ENCODE measurements around the gene DPEP2.

DNA sequence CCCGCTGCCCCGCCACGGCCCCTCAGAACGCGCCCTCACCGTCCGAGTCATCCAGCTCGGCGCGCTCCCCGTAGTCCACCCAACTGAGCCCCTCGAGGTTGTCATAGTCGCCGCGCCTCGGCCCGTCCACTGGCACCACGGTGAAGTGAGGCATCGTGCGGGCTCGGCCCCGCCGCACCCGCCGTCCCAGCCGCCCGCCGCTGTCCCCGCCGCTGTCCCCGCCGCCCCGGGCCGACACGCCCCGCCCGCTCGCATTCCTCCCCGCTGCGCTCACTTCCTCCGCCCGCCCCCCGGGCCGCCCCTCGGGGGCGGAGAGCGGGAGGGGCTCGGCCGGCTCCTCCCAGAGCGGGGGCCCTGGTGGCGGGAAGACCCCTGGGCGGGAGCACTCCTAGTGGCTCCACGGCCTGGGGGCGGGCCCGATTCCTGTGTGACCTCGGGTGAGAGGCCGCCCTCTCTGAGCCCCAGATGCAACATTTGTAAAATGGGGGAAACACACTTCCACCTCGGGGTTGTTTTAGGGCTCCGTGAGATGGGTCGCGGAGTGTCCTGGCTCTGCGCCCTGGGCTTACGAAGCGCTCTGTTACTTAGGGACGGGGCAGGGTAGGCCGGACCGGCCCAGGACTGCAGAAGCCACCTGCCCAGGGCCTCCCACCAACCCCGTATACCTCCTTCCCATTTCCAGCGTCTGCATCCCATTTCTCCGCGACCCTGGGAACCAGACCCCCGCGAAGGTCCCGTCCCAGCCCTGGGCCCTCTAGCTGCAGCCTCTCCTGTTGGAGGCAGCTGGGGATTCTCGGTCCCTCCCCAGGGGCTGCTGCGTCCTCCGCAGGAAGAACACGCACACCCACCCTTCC, 30.7 kb downstream of the DPEP2 start, which contains the start of gene SLC12A4:
- TF ChIP-seq, protein P1, sequence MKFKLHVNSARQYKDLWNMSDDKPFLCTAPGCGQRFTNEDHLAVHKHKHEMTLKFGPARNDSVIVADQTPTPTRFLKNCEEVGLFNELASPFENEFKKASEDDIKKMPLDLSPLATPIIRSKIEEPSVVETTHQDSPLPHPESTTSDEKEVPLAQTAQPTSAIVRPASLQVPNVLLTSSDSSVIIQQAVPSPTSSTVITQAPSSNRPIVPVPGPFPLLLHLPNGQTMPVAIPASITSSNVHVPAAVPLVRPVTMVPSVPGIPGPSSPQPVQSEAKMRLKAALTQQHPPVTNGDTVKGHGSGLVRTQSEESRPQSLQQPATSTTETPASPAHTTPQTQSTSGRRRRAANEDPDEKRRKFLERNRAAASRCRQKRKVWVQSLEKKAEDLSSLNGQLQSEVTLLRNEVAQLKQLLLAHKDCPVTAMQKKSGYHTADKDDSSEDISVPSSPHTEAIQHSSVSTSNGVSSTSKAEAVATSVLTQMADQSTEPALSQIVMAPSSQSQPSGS (IDR thresholded peaks at IDR 0.05; ENCODE audit: low read length), result no peak
- TF ChIP-seq ESRRA (IDR thresholded peaks at IDR 0.05; ENCODE audit: low read length), result no peak
- TF ChIP-seq, protein P2, sequence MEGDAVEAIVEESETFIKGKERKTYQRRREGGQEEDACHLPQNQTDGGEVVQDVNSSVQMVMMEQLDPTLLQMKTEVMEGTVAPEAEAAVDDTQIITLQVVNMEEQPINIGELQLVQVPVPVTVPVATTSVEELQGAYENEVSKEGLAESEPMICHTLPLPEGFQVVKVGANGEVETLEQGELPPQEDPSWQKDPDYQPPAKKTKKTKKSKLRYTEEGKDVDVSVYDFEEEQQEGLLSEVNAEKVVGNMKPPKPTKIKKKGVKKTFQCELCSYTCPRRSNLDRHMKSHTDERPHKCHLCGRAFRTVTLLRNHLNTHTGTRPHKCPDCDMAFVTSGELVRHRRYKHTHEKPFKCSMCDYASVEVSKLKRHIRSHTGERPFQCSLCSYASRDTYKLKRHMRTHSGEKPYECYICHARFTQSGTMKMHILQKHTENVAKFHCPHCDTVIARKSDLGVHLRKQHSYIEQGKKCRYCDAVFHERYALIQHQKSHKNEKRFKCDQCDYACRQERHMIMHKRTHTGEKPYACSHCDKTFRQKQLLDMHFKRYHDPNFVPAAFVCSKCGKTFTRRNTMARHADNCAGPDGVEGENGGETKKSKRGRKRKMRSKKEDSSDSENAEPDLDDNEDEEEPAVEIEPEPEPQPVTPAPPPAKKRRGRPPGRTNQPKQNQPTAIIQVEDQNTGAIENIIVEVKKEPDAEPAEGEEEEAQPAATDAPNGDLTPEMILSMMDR (IDR thresholded peaks at IDR 0.05 in 2 of 3, conservative IDR thresholded peaks at IDR 0.05 in 1 of 3; ENCODE audit: control insufficient read depth in 2 of 3, extremely low read depth in 1 of 3, insufficient read depth in 1 of 3, low read depth in 3 of 3, low read length in 3 of 3), result no peak
- TF ChIP-seq, protein P3, sequence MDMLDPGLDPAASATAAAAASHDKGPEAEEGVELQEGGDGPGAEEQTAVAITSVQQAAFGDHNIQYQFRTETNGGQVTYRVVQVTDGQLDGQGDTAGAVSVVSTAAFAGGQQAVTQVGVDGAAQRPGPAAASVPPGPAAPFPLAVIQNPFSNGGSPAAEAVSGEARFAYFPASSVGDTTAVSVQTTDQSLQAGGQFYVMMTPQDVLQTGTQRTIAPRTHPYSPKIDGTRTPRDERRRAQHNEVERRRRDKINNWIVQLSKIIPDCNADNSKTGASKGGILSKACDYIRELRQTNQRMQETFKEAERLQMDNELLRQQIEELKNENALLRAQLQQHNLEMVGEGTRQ (IDR thresholded peaks at IDR 0.05; ENCODE audit: borderline replicate concordance, low read depth, low read length), result no peak
- TF ChIP-seq SPI1 (IDR thresholded peaks at IDR 0.05; ENCODE audit: borderline replicate concordance, insufficient read depth, low read depth, low read length), result peak; percentile 62
- TF ChIP-seq TBL1XR1 (IDR thresholded peaks at IDR 0.05; ENCODE audit: low read depth, low read length), result no peak
- TF ChIP-seq JUND (IDR thresholded peaks at IDR 0.05; ENCODE audit: low read depth, low read length), result no peak
- TF ChIP-seq SP1 (IDR thresholded peaks at IDR 0.05; ENCODE audit: low read depth, low read length), result peak; percentile 49
- no peak for TF ChIP-seq SRF (IDR thresholded peaks at IDR 0.05; ENCODE audit: low read depth in 2 of 2, low read length in 2 of 2)
- TF ChIP-seq CEBPB (IDR thresholded peaks at IDR 0.05; ENCODE audit: borderline replicate concordance in 1 of 2, low read depth in 2 of 2, low read length in 2 of 2), result no peak
- no peak for TF ChIP-seq YBX1 (IDR thresholded peaks at IDR 0.05)
- peak; percentile 66; the same call in 1 of the 2 replicates for TF ChIP-seq TAF1 (IDR thresholded peaks at IDR 0.05; ENCODE audit: borderline replicate concordance, low read depth, low read length)
- no peak for TF ChIP-seq ZNF274 (IDR thresholded peaks at IDR 0.05; ENCODE audit: insufficient read depth, insufficient read length)

Measured in GM12878 (cell line).